Embryonic facial prominence (tissue), 1 donor: ENCODE data around the gene LHFPL4.

Source experiments
- DNase-seq: peaks from one replicate; pipeline ENCODE4 v3.0.0-alpha.2; 2016; ENCODE audit errors: extremely low spot score

LHFPL4 gene

GRCh38 chr3:9473496-9474065 lies 80.0 kb downstream of the LHFPL4 start:
- DNase-seq: no peak

GRCh38 chr3:9469986-9470385 lies 83.6 kb downstream of the LHFPL4 start:
- no peak for DNase-seq

- DNase-seq: no peak
These were observed 85.2 kb downstream of the LHFPL4 start for GRCh38 chr3:9468460-9468859.

GRCh38 chr3:9467451-9467850 lies 86.2 kb downstream of the LHFPL4 start:
- no peak for DNase-seq

- no peak for DNase-seq
These were observed 98.0 kb downstream of the LHFPL4 start for GRCh38 chr3:9455596-9456131.

- DNase-seq: no peak
These were observed 101.2 kb downstream of the LHFPL4 start for GRCh38 chr3:9452417-9452816.

- DNase-seq: no peak
These were observed 102.6 kb downstream of the LHFPL4 start for GRCh38 chr3:9450991-9451390.

GRCh38 chr3:9450126-9450525 lies 103.5 kb downstream of the LHFPL4 start:
- no peak for DNase-seq

GRCh38 chr3:9448643-9449042 lies 105.0 kb downstream of the LHFPL4 start:
- no peak for DNase-seq
